ENCODE results near the gene OIP5.
"Not testable (repeated sequence)": the region's sequence is repeated elsewhere in the genome, so short reads cannot be mapped to it uniquely, and the experiment has no call there.

OIP5 gene

GRCh38 chr15:41285285-41285684 is 47.1 kb downstream of the OIP5 start:
- TF ChIP-seq CTCF (IDR thresholded peaks at IDR 0.05) = no peak
- intact Hi-C loops (cut with DNase I; ENCODE audit: low total_unique reads) = loop anchor here (2.0 kb wide), 1 partner anchor 54 kb away; the partner anchor contains the start of genes CHP1 and EXD1
- Histone ChIP-seq H3K36me3 (peaks cover 32 to 45% (median 40%) of the 10 kb centered on the region in 3 donors), H3K4me1 (peaks cover 3 to 38% (median 14%) of the 10 kb centered on the region in 4 donors), H3K9me3 (no peaks in the 10 kb centered on the region), H3K27ac (peak overlapping the region; percentile 82 to 91), H3K27me3 (no peaks in the 10 kb centered on the region), H3K4me3 (peak overlapping the region; percentile 79 to 88)
- no peak for DNase-seq

- H3K27me3 ChIP-seq = no peaks in the 10 kb centered on the region
- peaks cover 3 to 38% (median 14%) of the 10 kb centered on the region in 4 donors for H3K4me1 ChIP-seq
- peak in 1 of 2 donors; percentile 28 for DNase-seq
- intact Hi-C loops (cut with DNase I; ENCODE audit: low total_unique reads) = loop anchor here (2.0 kb wide), 1 partner anchor 54 kb away; the partner anchor contains the start of genes CHP1 and EXD1
- no peaks in the 10 kb centered on the region for H3K9me3 ChIP-seq
- peak overlapping the region; percentile 79 to 88 for H3K4me3 ChIP-seq
- H3K27ac ChIP-seq = peak overlapping the region; percentile 82 to 91
- H3K36me3 ChIP-seq = peaks cover 34 to 47% (median 40%) of the 10 kb centered on the region in 3 donors
- TF ChIP-seq CTCF (IDR thresholded peaks at IDR 0.05) = no peak
These were observed 47.8 kb downstream of the OIP5 start for GRCh38 chr15:41284427-41285177.

GRCh38 chr15:41283653-41284426 is 48.6 kb downstream of the OIP5 start:
- no peak for TF ChIP-seq CTCF (IDR thresholded peaks at IDR 0.05)
- DNase-seq = peak; percentile 97 to 99
- Histone ChIP-seq H3K36me3 (peaks cover 36 to 54% (median 36%) of the 10 kb centered on the region in 3 donors), H3K4me1 (peaks cover 3 to 32% (median 14%) of the 10 kb centered on the region in 4 donors), H3K4me3 (peak overlapping the region; percentile 79 to 88), H3K9me3 (no peaks in the 10 kb centered on the region), H3K27me3 (no peaks in the 10 kb centered on the region), H3K27ac (peak overlapping the region; percentile 82 to 91)
- intact Hi-C loops (cut with DNase I; ENCODE audit: low total_unique reads) = loop anchor here (2.0 kb wide), 1 partner anchor 53 kb away; the partner anchor contains the start of genes CHP1 and EXD1

GRCh38 chr15:41282980-41283652 is 49.3 kb downstream of the OIP5 start:
- H3K4me1 ChIP-seq = peaks cover 3 to 25% (median 14%) of the 10 kb centered on the region in 4 donors
- H3K27me3 ChIP-seq; H3K9me3 ChIP-seq; intact Hi-C loops (cut with DNase I; ENCODE audit: low total_unique reads): not testable (repeated sequence)
- peak overlapping the region; percentile 79 to 88 for H3K4me3 ChIP-seq
- peak in 1 of 2 donors; percentile 64 for DNase-seq
- peaks cover 29 to 51% (median 31%) of the 10 kb centered on the region in 3 donors for H3K36me3 ChIP-seq
- peak overlapping the region; percentile 82 to 91 for H3K27ac ChIP-seq

- intact Hi-C loops (cut with DNase I; ENCODE audit: low total_unique reads); DNase-seq; H3K4me3 ChIP-seq; H3K27ac ChIP-seq; H3K9me3 ChIP-seq; H3K27me3 ChIP-seq: not testable (repeated sequence)
- Histone ChIP-seq H3K4me1 (peaks cover 3 to 25% (median 13%) of the 10 kb centered on the region in 4 donors), H3K36me3 (peaks cover 22 to 49% (median 25%) of the 10 kb centered on the region in 3 donors)
These were observed 50.0 kb downstream of the OIP5 start for GRCh38 chr15:41282436-41282835.

- Histone ChIP-seq H3K9me3 (no peaks in the 10 kb centered on the region), H3K27ac (no peak overlapping the region), H3K4me3 (no peak overlapping the region), H3K27me3 (no peaks in the 10 kb centered on the region), H3K36me3 (peaks cover 10 to 41% (median 13%) of the 10 kb centered on the region in 3 donors), H3K4me1 (peaks cover 3 to 14% (median 8%) of the 10 kb centered on the region in 4 donors)
- no peak for DNase-seq
- intact Hi-C loops (cut with DNase I; ENCODE audit: low total_unique reads) = no loop called here
- no peak for TF ChIP-seq CTCF (IDR thresholded peaks at IDR 0.05)
These were observed 51.2 kb downstream of the OIP5 start for GRCh38 chr15:41281236-41281635.

All from tibial artery (tissue), 4 donors.